Hepatocyte (in vitro differentiated cells): ENCODE measurements around the gene KCNG3.

ENCODE experiments used
- CTCF ChIP-seq: fragments of 200-600 bp; sonication (generic); IDR thresholded peaks from 2 replicates; pipeline ENCODE4 v1.5.1; 2016; ENCODE audit warnings: antibody characterized with exemption, mild to moderate bottlenecking; ENCODE audit not compliant: poor library complexity
- EZH2 ChIP-seq: fragments of 200-600 bp; sonication (generic); IDR thresholded peaks from 2 replicates; pipeline ENCODE4 v1.6.1; 2016; ENCODE audit warnings: antibody characterized with exemption, mild to moderate bottlenecking, borderline replicate concordance

DNA sequence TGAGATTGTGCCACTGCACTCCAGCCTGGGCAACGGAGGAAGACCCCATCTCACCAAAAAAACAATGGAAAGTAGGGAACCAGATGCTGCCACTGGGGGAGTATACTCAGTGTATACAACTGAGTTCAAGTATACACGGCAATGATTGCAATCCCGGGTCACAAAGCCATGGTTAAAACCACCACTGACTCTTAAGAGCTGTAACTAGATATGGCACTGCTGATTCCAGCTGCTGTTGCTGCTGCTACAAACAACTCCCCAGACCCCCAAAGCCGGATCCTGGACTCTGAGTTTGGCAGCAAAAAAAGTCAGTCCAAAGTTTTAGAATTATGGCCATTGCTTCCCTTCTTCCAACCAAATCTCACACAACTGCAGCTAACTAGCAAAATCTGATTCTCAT is 89.1 kb downstream of the KCNG3 start:
- TF ChIP-seq CTCF (no peak), EZH2 (no peak)
